Trophoblast cell (in vitro differentiated cells and primary cell): ENCODE measurements around the gene TNFRSF8.

Source experiments
- DNase-seq, 2 donors: peaks; one replicate each; pipeline ENCODE4 v3.0.0-alpha.2; 2016
- H2AFZ ChIP-seq: 2 replicates; pipeline ENCODE4 v1.6.1; 2013; ENCODE audit warnings: low read length, moderate library complexity, mild to moderate bottlenecking; ENCODE audit not compliant: insufficient read depth, poor library complexity
- H2AK5ac ChIP-seq: 2 replicates; pipeline ENCODE4 v1.6.1; 2013; ENCODE audit warnings: mild to moderate bottlenecking, low read length
- H2BK120ac ChIP-seq: 2 replicates; pipeline ENCODE4 v1.6.1; 2013; ENCODE audit warnings: low read length, mild to moderate bottlenecking, moderate library complexity; ENCODE audit not compliant: insufficient read depth, poor library complexity
- H2BK12ac ChIP-seq: 2 replicates; pipeline ENCODE4 v1.6.1; 2013; ENCODE audit warnings: mild to moderate bottlenecking, low read length, moderate library complexity
- H2BK5ac ChIP-seq: 2 replicates; pipeline ENCODE4 v1.6.1; 2013; ENCODE audit warnings: low read length, low read depth, moderate library complexity, mild to moderate bottlenecking; ENCODE audit not compliant: poor library complexity
- H3K14ac ChIP-seq: 2 replicates; pipeline ENCODE4 v1.6.1; 2013; ENCODE audit warnings: mild to moderate bottlenecking, low read length
- H3K18ac ChIP-seq: 2 replicates; pipeline ENCODE4 v1.6.1; 2013; ENCODE audit warnings: mild to moderate bottlenecking, low read length
- H3K23ac ChIP-seq: 2 replicates; pipeline ENCODE4 v1.6.1; 2013; ENCODE audit warnings: low read length
- H3K27ac ChIP-seq: 2 replicates; pipeline ENCODE4 v1.5.1; 2013; ENCODE audit warnings: low read depth, mild to moderate bottlenecking, inconsistent platforms, low read length, moderate library complexity
- H3K27me3 ChIP-seq: 2 replicates; pipeline ENCODE4 v1.6.1; 2013; ENCODE audit warnings: inconsistent platforms, mild to moderate bottlenecking, low read length, moderate library complexity; ENCODE audit not compliant: insufficient read depth
- H3K36me3 ChIP-seq, 2 experiments: 1 replicate in 1 of 2; 2 replicates in 1 of 2; pipeline ENCODE4 v1.6.1; 2013; ENCODE audit warnings: low read length in 2 of 2, mild to moderate bottlenecking in 2 of 2, moderate library complexity in 1 of 2; ENCODE audit not compliant: insufficient read depth in 2 of 2, control insufficient read depth in 1 of 2
- H3K4ac ChIP-seq: 2 replicates; pipeline ENCODE4 v1.6.1; 2013; ENCODE audit warnings: low read depth, mild to moderate bottlenecking, low read length, moderate library complexity
- H3K4me1 ChIP-seq, 2 experiments: 1 replicate in 1 of 2; 2 replicates in 1 of 2; pipeline ENCODE4 v1.6.1; 2013; ENCODE audit warnings: low read length in 2 of 2, mild to moderate bottlenecking in 2 of 2, moderate library complexity in 1 of 2; ENCODE audit not compliant: insufficient read depth in 2 of 2, control insufficient read depth in 1 of 2
- H3K4me2 ChIP-seq: 2 replicates; pipeline ENCODE4 v1.6.1; 2013; ENCODE audit warnings: inconsistent platforms, mild to moderate bottlenecking, low read length, moderate library complexity
- H3K4me3 ChIP-seq: 2 replicates; pipeline ENCODE4 v1.5.1; 2013; ENCODE audit warnings: mild to moderate bottlenecking, low read depth, low read length, inconsistent platforms
- H3K79me1 ChIP-seq: one replicate; pipeline ENCODE4 v1.6.1; 2013; ENCODE audit warnings: low read length
- H3K79me2 ChIP-seq: 2 replicates; pipeline ENCODE4 v1.6.1; 2013; ENCODE audit warnings: low read length, mild to moderate bottlenecking; ENCODE audit not compliant: control insufficient read depth, insufficient read depth, poor library complexity
- H3K9ac ChIP-seq: 2 replicates; pipeline ENCODE4 v1.6.1; 2013; ENCODE audit warnings: mild to moderate bottlenecking, low read length
- H3K9me3 ChIP-seq: 2 replicates; pipeline ENCODE4 v1.6.1; 2013; ENCODE audit warnings: low read depth, mild to moderate bottlenecking, control low read depth, inconsistent platforms, low read length; ENCODE audit not compliant: insufficient read depth
- H4K12ac ChIP-seq: 2 replicates; pipeline ENCODE4 v1.6.1; 2013; ENCODE audit warnings: low read depth, mild to moderate bottlenecking, low read length, moderate library complexity
- H4K8ac ChIP-seq: 2 replicates; pipeline ENCODE4 v1.6.1; 2013; ENCODE audit warnings: low read depth, mild to moderate bottlenecking, low read length, moderate library complexity
- H4K91ac ChIP-seq: one replicate; pipeline ENCODE4 v1.6.1; 2013; ENCODE audit warnings: low read depth, mild to moderate bottlenecking, low read length, moderate library complexity
- WGBS: extraction: QIAGEN DNeasy Blood & Tissue Kit; methylation state at CpG from one replicate; pipeline ENCODE4 v1.1.7; 2013; ENCODE audit warnings: missing lambda C conversion rate; ENCODE audit not compliant: insufficient read length, insufficient coverage; ENCODE audit errors: extremely low coverage; 5-methylcytosine and 5-hydroxymethylcytosine counted together

TNFRSF8 gene

GRCh38 chr1:12114340-12114683 lies 51.2 kb downstream of the TNFRSF8 start:
- H3K27me3 ChIP-seq, result no peaks in the 10 kb centered on the region
- no peak overlapping the region for H2BK120ac ChIP-seq
- H4K12ac ChIP-seq, result no peak overlapping the region
- H3K9me3 ChIP-seq, result no peaks in the 10 kb centered on the region
- no peak overlapping the region for H3K18ac ChIP-seq
- H3K79me2 ChIP-seq, result no peaks in the 10 kb centered on the region
- H2BK12ac ChIP-seq, result no peak overlapping the region
- no peaks in the 10 kb centered on the region for H3K36me3 ChIP-seq
- DNase-seq, result peak; percentile 59 to 69
- H3K4me1 ChIP-seq, result no peaks in the 10 kb centered on the region
- no peak overlapping the region for H2BK5ac ChIP-seq
- no peak overlapping the region for H2AFZ ChIP-seq
- H3K14ac ChIP-seq, result no peak overlapping the region
- no peak overlapping the region for H3K4me2 ChIP-seq
- H4K91ac ChIP-seq, result no peak overlapping the region
- no peaks in the 10 kb centered on the region for H3K79me1 ChIP-seq
- no peak overlapping the region for H3K9ac ChIP-seq
- H4K8ac ChIP-seq, result no peak overlapping the region
- H3K4ac ChIP-seq, result no peak overlapping the region
- H3K23ac ChIP-seq, result no peak overlapping the region
- H2AK5ac ChIP-seq, result no peak overlapping the region
- H3K27ac ChIP-seq, result no peak overlapping the region
- WGBS, result no CpG with 5 or more reads among the region's 6 CpGs
- H3K4me3 ChIP-seq, result no peak overlapping the region

- Histone ChIP-seq H3K9me3 (no peaks in the 10 kb centered on the region), H2BK12ac (no peak overlapping the region), H3K4me3 (no peak overlapping the region), H4K12ac (no peak overlapping the region), H3K27ac (no peak overlapping the region), H2AK5ac (no peak overlapping the region), H3K9ac (no peak overlapping the region), H3K18ac (no peak overlapping the region), H4K91ac (no peak overlapping the region), H2BK120ac (no peak overlapping the region), H2AFZ (no peak overlapping the region), H3K4me2 (no peak overlapping the region), H4K8ac (no peak overlapping the region), H3K4me1 (no peaks in the 10 kb centered on the region), H3K27me3 (no peaks in the 10 kb centered on the region), H3K23ac (no peak overlapping the region), H3K79me1 (no peaks in the 10 kb centered on the region), H2BK5ac (no peak overlapping the region), H3K36me3 (no peaks in the 10 kb centered on the region), H3K4ac (no peak overlapping the region), H3K79me2 (no peaks in the 10 kb centered on the region), H3K14ac (no peak overlapping the region)
- DNase-seq, result no peak
- WGBS, result no CpG with 5 or more reads among the region's 9 CpGs
These were observed 51.8 kb downstream of the TNFRSF8 start for GRCh38 chr1:12114916-12115315.

- no CpG with 5 or more reads among the region's 12 CpGs for WGBS
- H3K9me3 ChIP-seq, result no peaks in the 10 kb centered on the region
- no peak overlapping the region for H2AFZ ChIP-seq
- H3K27ac ChIP-seq, result no peak overlapping the region
- no peak overlapping the region for H4K91ac ChIP-seq
- no peak overlapping the region for H3K18ac ChIP-seq
- H3K23ac ChIP-seq, result no peak overlapping the region
- H2AK5ac ChIP-seq, result no peak overlapping the region
- H3K36me3 ChIP-seq, result no peaks in the 10 kb centered on the region
- no peak overlapping the region for H4K8ac ChIP-seq
- no peak overlapping the region for H4K12ac ChIP-seq
- no peak overlapping the region for H2BK12ac ChIP-seq
- no peaks in the 10 kb centered on the region for H3K79me2 ChIP-seq
- H3K4me1 ChIP-seq, result no peaks in the 10 kb centered on the region
- no peak overlapping the region for H2BK5ac ChIP-seq
- H3K4ac ChIP-seq, result no peak overlapping the region
- no peak overlapping the region for H3K4me2 ChIP-seq
- H2BK120ac ChIP-seq, result no peak overlapping the region
- H3K14ac ChIP-seq, result no peak overlapping the region
- no peaks in the 10 kb centered on the region for H3K27me3 ChIP-seq
- no peak overlapping the region for H3K4me3 ChIP-seq
- no peak overlapping the region for H3K9ac ChIP-seq
- DNase-seq, result peak; percentile 57 to 60
- H3K79me1 ChIP-seq, result peaks cover 2% of the 10 kb centered on the region
These were observed 58.3 kb downstream of the TNFRSF8 start for GRCh38 chr1:12121212-12122003.

DNA sequence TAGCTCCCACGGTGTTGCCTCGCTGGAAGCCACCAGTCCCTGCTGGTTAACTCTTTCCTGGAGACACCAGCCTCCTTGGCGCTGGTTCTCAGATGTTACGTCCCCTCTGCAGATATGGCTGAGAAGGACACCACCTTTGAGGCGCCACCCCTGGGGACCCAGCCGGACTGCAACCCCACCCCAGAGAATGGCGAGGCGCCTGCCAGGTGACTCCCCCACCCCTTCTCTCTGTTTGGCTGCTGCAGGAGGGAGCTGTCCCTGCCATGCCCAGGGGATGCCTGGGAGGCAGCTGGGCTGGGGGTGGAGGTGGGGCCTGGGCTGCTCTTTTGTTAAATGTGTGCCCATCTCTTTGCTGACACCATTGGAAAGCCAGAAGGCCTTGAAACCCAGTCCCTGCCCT lies 60.1 kb downstream of the TNFRSF8 start:
- Histone ChIP-seq H3K23ac (no peak overlapping the region), H4K8ac (no peak overlapping the region), H3K9me3 (no peaks in the 10 kb centered on the region), H3K4me3 (no peak overlapping the region), H3K79me2 (no peaks in the 10 kb centered on the region), H2BK5ac (no peak overlapping the region), H3K18ac (no peak overlapping the region), H3K4ac (no peak overlapping the region), H3K14ac (no peak overlapping the region), H3K4me2 (no peak overlapping the region), H4K12ac (no peak overlapping the region), H2AFZ (no peak overlapping the region), H3K9ac (no peak overlapping the region), H3K27ac (no peak overlapping the region), H2BK120ac (no peak overlapping the region), H2BK12ac (no peak overlapping the region), H3K79me1 (peaks cover 7% of the 10 kb centered on the region), H3K27me3 (no peaks in the 10 kb centered on the region), H3K36me3 (no peaks in the 10 kb centered on the region), H2AK5ac (no peak overlapping the region), H3K4me1 (no peaks in the 10 kb centered on the region), H4K91ac (no peak overlapping the region)
- WGBS, result no CpG with 5 or more reads among the region's 8 CpGs
- DNase-seq, result no peak
